WTC11 (cell line): ENCODE results near the gene LRRC75B. TPM values are rescaled to one million over a fixed set of nuclear protein-coding genes. Genes with fewer than 3 reads are reported as not detected.
"Not testable (repeated sequence)": the region's sequence is repeated elsewhere in the genome, so short reads cannot be mapped to it uniquely, and the experiment has no call there.

ENCODE experiments used
- ATAC-seq: fragments of 200-7000 bp; cut with Tn5 transposase; 2 replicates; pipeline ENCODE4 v1.10.0; 2021; ENCODE audit warnings: mild to moderate bottlenecking, moderate library complexity
- CTCF ChIA-PET: fragments of 300-600 bp; sonication (Branson Sonifier 250); formaldehyde crosslinking; loops from one replicate; lab custom pipeline; 2021; ENCODE audit warnings: antibody characterized with exemption; lab: Charles Lee
- POLR2A ChIA-PET: fragments of 350-600 bp; sonication (Branson Sonifier 250); formaldehyde crosslinking; loops from one replicate; lab custom pipeline; 2021; ENCODE audit warnings: antibody characterized with exemption; lab: Charles Lee
- DNase-seq: peaks from one replicate; pipeline ENCODE4 v3.0.0; 2021; ENCODE audit warnings: low spot score
- H3K27ac Mint-ChIP-seq: 2 replicates; pipeline ENCODE4 v1.8.0; 2021; ENCODE audit warnings: mixed read lengths
- H3K27me3 Mint-ChIP-seq: 2 replicates; pipeline ENCODE4 v1.8.0; 2021; ENCODE audit warnings: low read depth, mild to moderate bottlenecking, moderate library complexity, mixed read lengths
- H3K36me3 Mint-ChIP-seq: 2 replicates; pipeline ENCODE4 v1.8.0; 2021; ENCODE audit warnings: mixed read lengths
- H3K4me1 Mint-ChIP-seq: 2 replicates; pipeline ENCODE4 v1.8.0; 2022; ENCODE audit warnings: mixed read lengths
- H3K4me3 Mint-ChIP-seq: 2 replicates; pipeline ENCODE4 v1.8.0; 2021; ENCODE audit warnings: mild to moderate bottlenecking, moderate library complexity, mixed read lengths
- H3K9me3 Mint-ChIP-seq: 2 replicates; pipeline ENCODE4 v1.8.0; 2021; ENCODE audit warnings: mixed read lengths
- CTCF ChIP-seq: fragments of 200-600 bp; IDR thresholded peaks from 2 replicates; pipeline ENCODE4 v1.8.0; 2022; ENCODE audit warnings: antibody characterized with exemption
- ETV6 ChIP-seq: sonication (generic); formaldehyde crosslinking; IDR thresholded peaks from 2 replicates; pipeline ENCODE4 v1.8.1; 2022; ENCODE audit warnings: mild to moderate bottlenecking, missing genetic modification reagents
- ZBTB43 ChIP-seq: sonication (generic); formaldehyde crosslinking; IDR thresholded peaks from 2 replicates; pipeline ENCODE4 v1.8.1; 2023; ENCODE audit warnings: mild to moderate bottlenecking, missing genetic modification reagents
- ZNF121 ChIP-seq: sonication (generic); formaldehyde crosslinking; IDR thresholded peaks from 2 replicates; pipeline ENCODE4 v1.8.0; 2023; ENCODE audit warnings: missing genetic modification reagents
- total RNA-seq: library from RNA; stranded (reverse); gene quantifications from 3 replicates; pipeline ENCODE4 v1.2.3, GENCODE V29; 2021

Gene LRRC75B
- total RNA-seq, 1 experiment from 2014 or later = 19.2 TPM

GRCh38 chr22:24634776-24635389 is 42.0 kb upstream of the LRRC75B start:
- TF ChIP-seq ZNF121 = 0 out of 2 replicates have a peak, but pooled peaks have one; percentile 14
- ATAC-seq, POLR2A ChIA-PET, H3K4me3 Mint-ChIP-seq, H3K27me3 Mint-ChIP-seq, H3K9me3 Mint-ChIP-seq, H3K36me3 Mint-ChIP-seq, H3K27ac Mint-ChIP-seq: not testable (repeated sequence)
- H3K4me1 Mint-ChIP-seq = peaks cover 34% of the 10 kb centered on the region
- CTCF ChIA-PET = interaction anchor here (0.6 to 1.4 kb wide), 5 partner anchors 71 to 233 kb away, joined by 3 to 13 read pairs (median 3); no protein-coding TSS in a partner anchor
- peak; percentile 28 for DNase-seq

- H3K4me1 Mint-ChIP-seq = peaks cover 34% of the 10 kb centered on the region
- H3K4me3 Mint-ChIP-seq, POLR2A ChIA-PET, H3K36me3 Mint-ChIP-seq, ATAC-seq, H3K27me3 Mint-ChIP-seq, DNase-seq: not testable (repeated sequence)
- peak overlapping the region; percentile 82 for H3K27ac Mint-ChIP-seq
- TF ChIP-seq ZBTB43 (CRISPR knock-in tag) = peak; percentile 95; the same call in 1 of the 2 replicates
- TF ChIP-seq, all 79 proteins: peak for 1; not testable (repeated sequence) for 78
- H3K9me3 Mint-ChIP-seq, CTCF ChIA-PET: not testable (repeated sequence)
Observed at GRCh38 chr22:24633231-24634023, 40.6 kb upstream of the LRRC75B start.

- H3K9me3 Mint-ChIP-seq, H3K27ac Mint-ChIP-seq, POLR2A ChIA-PET, H3K4me3 Mint-ChIP-seq, DNase-seq, CTCF ChIA-PET, ATAC-seq, H3K36me3 Mint-ChIP-seq, H3K27me3 Mint-ChIP-seq: not testable (repeated sequence)
- H3K4me1 Mint-ChIP-seq = peaks cover 34% of the 10 kb centered on the region
Observed at GRCh38 chr22:24632642-24633041, 39.8 kb upstream of the LRRC75B start.

- H3K4me3 Mint-ChIP-seq, ATAC-seq, H3K9me3 Mint-ChIP-seq, H3K36me3 Mint-ChIP-seq, POLR2A ChIA-PET, H3K27me3 Mint-ChIP-seq, CTCF ChIA-PET: not testable (repeated sequence)
- 0 out of 2 replicates have a peak, but pooled peaks have one; percentile 18 for TF ChIP-seq ETV6 (CRISPR knock-in tag)
- DNase-seq = peak; percentile 32
- peaks cover 34% of the 10 kb centered on the region for H3K4me1 Mint-ChIP-seq
- peak overlapping the region; percentile 94 for H3K27ac Mint-ChIP-seq
Observed at GRCh38 chr22:24631430-24632122, 38.7 kb upstream of the LRRC75B start.

GRCh38 chr22:24630812-24631427 is 38.0 kb upstream of the LRRC75B start:
- H3K4me1 Mint-ChIP-seq = peaks cover 34% of the 10 kb centered on the region
- POLR2A ChIA-PET, H3K27me3 Mint-ChIP-seq, ATAC-seq, CTCF ChIA-PET, DNase-seq, H3K9me3 Mint-ChIP-seq, H3K4me3 Mint-ChIP-seq, H3K36me3 Mint-ChIP-seq: not testable (repeated sequence)
- peak overlapping the region; percentile 94 for H3K27ac Mint-ChIP-seq

GRCh38 chr22:24629069-24629468 is 36.2 kb upstream of the LRRC75B start:
- H3K4me1 Mint-ChIP-seq = peaks cover 28% of the 10 kb centered on the region
- CTCF ChIA-PET = interaction anchor here (0.8 to 1.2 kb wide), 3 partner anchors 67 to 128 kb away, joined by 3 to 5 read pairs (median 4); partner anchors contain the start of gene GUCD1
- DNase-seq = peak; percentile 61
- H3K9me3 Mint-ChIP-seq, H3K27me3 Mint-ChIP-seq, POLR2A ChIA-PET, ATAC-seq, H3K27ac Mint-ChIP-seq, H3K4me3 Mint-ChIP-seq, H3K36me3 Mint-ChIP-seq: not testable (repeated sequence)
- peak; percentile 45 for TF ChIP-seq CTCF

GRCh38 chr22:24627911-24628310 is 35.0 kb upstream of the LRRC75B start:
- H3K4me1 Mint-ChIP-seq = peaks cover 20% of the 10 kb centered on the region
- DNase-seq, H3K27me3 Mint-ChIP-seq, H3K9me3 Mint-ChIP-seq, H3K27ac Mint-ChIP-seq, CTCF ChIA-PET, H3K4me3 Mint-ChIP-seq, POLR2A ChIA-PET, ATAC-seq, H3K36me3 Mint-ChIP-seq: not testable (repeated sequence)

- DNase-seq, POLR2A ChIA-PET, ATAC-seq, H3K4me1 Mint-ChIP-seq, H3K36me3 Mint-ChIP-seq, H3K4me3 Mint-ChIP-seq, H3K27me3 Mint-ChIP-seq, H3K27ac Mint-ChIP-seq, H3K9me3 Mint-ChIP-seq, CTCF ChIA-PET: not testable (repeated sequence)
Observed at GRCh38 chr22:24622596-24622995, 29.7 kb upstream of the LRRC75B start.

GRCh38 chr22:24621244-24621643 is 28.4 kb upstream of the LRRC75B start:
- H3K9me3 Mint-ChIP-seq, H3K27ac Mint-ChIP-seq, H3K27me3 Mint-ChIP-seq, H3K36me3 Mint-ChIP-seq, H3K4me1 Mint-ChIP-seq, CTCF ChIA-PET, H3K4me3 Mint-ChIP-seq, ATAC-seq, DNase-seq: not testable (repeated sequence)
- POLR2A ChIA-PET = interaction anchor here (0.9 kb wide), 1 partner anchor 21 kb away, joined by 4 read pairs; no protein-coding TSS in a partner anchor
